Fibroblast of the aortic adventitia (primary cell): ENCODE measurements around the gene TRIM32. TPM values are rescaled to one million over a fixed set of nuclear protein-coding genes. Genes with fewer than 3 reads are reported as not detected.
"Not testable (repeated sequence)": the region's sequence is repeated elsewhere in the genome, so short reads cannot be mapped to it uniquely, and the experiment has no call there.

Source experiments
- DNase-seq: peaks from one replicate; pipeline ENCODE4 v3.0.0-alpha.2; 2010; ENCODE audit warnings: low read depth
- H3K4me3 ChIP-seq: 2 replicates; pipeline ENCODE4 v1.5.1; 2011; ENCODE audit warnings: low read depth, mild to moderate bottlenecking, control low read depth, low read length, moderate library complexity
- CTCF ChIP-seq: IDR thresholded peaks from 2 replicates; pipeline ENCODE4 v1.5.1; 2011; ENCODE audit warnings: mild to moderate bottlenecking, low read length, control low read depth, inconsistent platforms; ENCODE audit not compliant: insufficient read depth
- total RNA-seq: library from RNA; depleted of rRNA; stranded (reverse); fragments of >200 nt; gene quantifications from 2 replicates; pipeline ENCODE4 v1.2.3, GENCODE V29; 2012; ENCODE audit warnings: low replicate concordance

The TRIM32 gene
- total RNA-seq, 1 donor, result 31.5 TPM

DNA sequence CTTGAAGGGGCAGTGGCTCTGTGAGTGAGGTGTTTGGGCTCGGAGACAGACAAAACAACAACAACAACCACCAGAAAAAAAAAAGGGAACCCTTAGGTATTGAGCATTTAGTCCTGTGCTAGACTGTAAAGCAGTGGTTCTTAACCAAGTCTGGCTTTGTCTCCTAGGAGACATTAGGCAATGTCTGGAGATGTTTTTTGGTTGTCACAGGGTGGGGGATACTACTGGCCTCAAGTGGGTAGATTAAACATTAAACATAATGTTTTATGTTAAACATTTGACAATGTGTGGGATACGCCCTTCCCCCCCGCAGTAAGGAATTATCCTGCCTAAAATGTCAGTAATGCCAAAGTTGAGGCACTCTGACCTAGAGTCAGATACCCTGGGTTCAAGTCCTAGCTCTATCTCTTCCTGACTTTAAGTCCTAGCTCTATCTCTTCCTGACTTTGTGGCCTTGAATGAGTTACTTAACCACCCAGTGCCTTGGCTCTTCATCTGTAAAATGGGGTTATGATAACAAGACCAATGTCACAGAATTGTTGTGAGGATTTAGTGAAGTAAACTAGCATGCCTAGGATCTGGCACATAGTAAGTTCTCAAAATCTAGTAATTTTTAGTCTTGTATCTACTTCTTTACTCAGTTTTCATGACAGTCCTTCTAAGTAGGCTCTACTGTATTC lies 1.8 kb downstream of the TRIM32 start:
- DNase-seq, result no peak
- H3K4me3 ChIP-seq, result peak overlapping the region; percentile 86
- TF ChIP-seq CTCF, result no peak

GRCh38 chr9:116689486-116690032 lies 2.5 kb downstream of the TRIM32 start:
- no peak overlapping the region for H3K4me3 ChIP-seq
- TF ChIP-seq CTCF, result no peak
- DNase-seq, result no peak

GRCh38 chr9:116690805-116691204 lies 3.7 kb downstream of the TRIM32 start:
- DNase-seq, H3K4me3 ChIP-seq: not testable (repeated sequence)

DNA sequence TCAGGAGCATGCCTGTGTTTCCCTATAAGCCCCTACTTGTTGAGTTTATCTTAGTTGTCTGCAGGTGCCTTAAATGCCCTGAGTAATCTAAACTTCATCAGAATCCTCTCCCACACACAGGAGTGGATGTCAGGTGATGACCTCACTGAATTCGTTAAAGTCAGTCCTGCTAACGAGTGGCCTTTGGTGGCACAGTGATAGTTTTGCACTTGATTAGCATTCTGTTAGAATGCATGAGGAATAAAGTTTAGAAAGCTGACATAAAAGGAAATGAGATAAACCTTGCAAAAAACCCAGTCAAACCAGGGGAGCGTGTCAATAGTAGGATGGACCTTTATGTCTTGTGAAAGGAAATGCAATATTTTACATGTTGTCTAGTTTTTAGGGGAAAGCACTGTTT lies 4.5 kb downstream of the TRIM32 start:
- H3K4me3 ChIP-seq, result no peak overlapping the region
- DNase-seq, result no peak
- TF ChIP-seq CTCF, result no peak

GRCh38 chr9:116692616-116693015 lies 5.5 kb downstream of the TRIM32 start:
- DNase-seq, result no peak
- no peak overlapping the region for H3K4me3 ChIP-seq
- TF ChIP-seq CTCF, result no peak

DNA sequence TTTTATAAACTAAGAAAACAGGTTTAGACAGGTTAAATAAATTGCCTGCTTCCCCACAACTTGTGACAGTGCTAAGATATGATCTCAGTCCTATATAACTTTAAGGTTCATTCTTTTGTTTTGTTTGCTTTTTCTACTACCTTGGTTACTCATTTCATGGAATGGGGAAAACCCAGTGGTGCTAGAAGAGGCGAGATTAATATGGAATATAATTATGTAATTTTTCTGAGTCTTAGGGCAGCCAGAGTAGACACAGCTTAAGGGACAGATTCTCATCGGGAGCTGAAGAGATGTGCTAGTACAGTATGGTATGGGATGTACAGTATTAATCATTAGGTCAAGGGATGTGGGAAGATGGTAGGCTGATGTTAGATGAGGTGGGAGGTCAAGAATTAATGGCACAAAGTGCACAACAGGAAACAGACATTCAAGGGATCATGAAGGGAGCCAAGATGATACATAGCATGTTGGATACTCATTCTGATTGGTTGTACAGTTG lies 6.2 kb downstream of the TRIM32 start:
- DNase-seq, result peak; percentile 19
- no peak for TF ChIP-seq CTCF
- no peak overlapping the region for H3K4me3 ChIP-seq

DNA sequence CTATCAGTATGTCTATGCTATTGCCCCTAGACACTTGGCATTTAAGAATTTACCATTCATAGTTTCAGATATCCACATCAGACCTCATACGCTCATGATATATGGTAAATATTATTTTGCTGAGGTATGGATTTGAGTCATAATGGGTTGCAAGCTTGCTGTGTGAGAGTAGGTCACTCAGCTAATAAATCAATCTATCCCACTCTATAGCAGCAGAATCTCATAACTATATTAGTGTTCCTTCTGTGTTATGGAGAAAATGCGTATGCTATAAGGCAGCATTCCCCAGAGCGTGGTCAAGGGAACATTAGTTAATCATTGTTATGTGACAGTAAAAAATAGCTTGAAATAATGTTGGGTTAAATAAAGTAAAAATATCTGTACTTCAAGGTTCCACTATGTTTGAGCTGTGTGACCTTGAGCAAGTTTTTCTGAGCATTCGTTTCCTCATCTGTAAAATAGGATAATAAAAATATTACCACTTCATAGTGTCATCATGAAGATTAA lies 7.7 kb downstream of the TRIM32 start:
- TF ChIP-seq CTCF, result no peak
- H3K4me3 ChIP-seq, result no peak overlapping the region
- DNase-seq, result no peak
